ENCODE results near the gene CAPN3. TPM values are rescaled to one million over a fixed set of nuclear protein-coding genes. Genes with fewer than 3 reads are reported as not detected.
"Not testable (repeated sequence)": the region's sequence is repeated elsewhere in the genome, so short reads cannot be mapped to it uniquely, and the experiment has no call there.

CAPN3 gene
- total RNA-seq, 4 donors from 2014 or later, result 20.3 to 42.9 (median 35.9) TPM

DNA sequence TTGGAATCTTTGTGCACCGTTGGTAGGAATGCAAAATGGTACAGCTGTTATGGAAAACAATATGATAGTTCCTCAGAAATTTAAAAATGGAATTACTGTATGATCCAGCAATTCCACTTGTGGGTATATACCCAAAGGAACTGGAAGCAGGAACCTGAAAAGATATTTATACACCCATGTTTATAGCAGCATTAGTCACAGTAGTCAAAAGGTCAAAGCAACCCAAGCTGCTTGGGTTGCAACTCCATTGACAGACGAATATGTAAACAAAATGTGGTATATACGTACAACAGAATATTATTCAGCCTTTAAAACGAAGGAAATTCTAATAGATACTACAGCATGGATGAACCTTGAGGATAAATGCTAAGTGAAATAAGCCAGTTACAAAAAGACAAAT, 35.0 kb upstream of the CAPN3 start:
- no peak for DNase-seq (ENCODE audit: low spot score in 2 of 2)
- TF ChIP-seq CTCF (IDR thresholded peaks at IDR 0.05), result no peak
- H3K4me3 ChIP-seq (ENCODE audit: low read depth, poor library complexity, severe bottlenecking), result no peak overlapping the region
- intact Hi-C loops (cut with DNase I; ENCODE audit: low total_unique reads), result no loop called here
- WGBS, 2 donors, result 82 to 90% methylated on average over 4 of the region's 4 CpGs

- intact Hi-C loops (cut with DNase I; ENCODE audit: low total_unique reads), result no loop called here
- no peak for DNase-seq (ENCODE audit: low spot score in 2 of 2)
- TF ChIP-seq CTCF (IDR thresholded peaks at IDR 0.05) (no peak), POLR2A (IDR thresholded peaks at IDR 0.05) (no peak)
- H3K4me3 ChIP-seq (ENCODE audit: low read depth, poor library complexity, severe bottlenecking), result no peak overlapping the region
- 81 to 82% methylated on average over 2 of the region's 2 CpGs for WGBS, 2 donors
Measured at GRCh38 chr15:42329161-42329560, 30.1 kb upstream of the CAPN3 start.

- TF ChIP-seq CTCF (IDR thresholded peaks at IDR 0.05) (no peak), POLR2A (IDR thresholded peaks at IDR 0.05) (no peak)
- DNase-seq (ENCODE audit: low spot score in 2 of 2), result no peak
- WGBS, 2 donors, result 83 to 99% methylated on average over 2 of the region's 2 CpGs
- intact Hi-C loops (cut with DNase I; ENCODE audit: low total_unique reads), result no loop called here
- H3K4me3 ChIP-seq (ENCODE audit: low read depth, poor library complexity, severe bottlenecking), result no peak overlapping the region
Measured at GRCh38 chr15:42329992-42330391, 29.3 kb upstream of the CAPN3 start.

- TF ChIP-seq CTCF (IDR thresholded peaks at IDR 0.05) (no peak), POLR2A (IDR thresholded peaks at IDR 0.05) (no peak)
- 85 to 90% methylated on average over 3 of the region's 3 CpGs for WGBS, 2 donors
- intact Hi-C loops (cut with DNase I; ENCODE audit: low total_unique reads), result no loop called here
- no peak for DNase-seq (ENCODE audit: low spot score in 2 of 2)
- no peak overlapping the region for H3K4me3 ChIP-seq (ENCODE audit: low read depth, poor library complexity, severe bottlenecking)
Measured at GRCh38 chr15:42331235-42331634, 28.1 kb upstream of the CAPN3 start.

DNA sequence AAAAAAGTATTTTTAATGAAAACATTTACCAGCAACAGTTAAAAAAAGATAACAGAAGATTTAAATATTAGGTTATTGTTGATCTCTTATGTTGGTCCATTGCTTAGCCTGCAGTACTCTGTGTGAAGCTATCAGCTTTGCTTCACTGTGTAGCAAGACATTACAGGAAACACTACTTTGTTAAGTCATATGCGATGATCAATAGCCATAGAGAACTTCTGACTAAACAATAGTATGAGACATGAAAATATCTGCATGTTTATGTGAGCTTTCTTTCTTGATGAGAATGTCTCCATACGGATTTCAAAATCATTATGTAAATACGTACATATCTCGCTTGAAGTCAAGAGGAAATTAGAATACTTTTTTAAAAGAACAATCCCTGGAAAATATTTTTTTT, 27.0 kb upstream of the CAPN3 start:
- 94 to 96% methylated on average over 4 of the region's 4 CpGs for WGBS, 2 donors
- no peak for DNase-seq (ENCODE audit: low spot score in 2 of 2)
- no peak overlapping the region for H3K4me3 ChIP-seq (ENCODE audit: low read depth, poor library complexity, severe bottlenecking)
- intact Hi-C loops (cut with DNase I; ENCODE audit: low total_unique reads), result no loop called here
- no peak for TF ChIP-seq POLR2A (IDR thresholded peaks at IDR 0.05)
- TF ChIP-seq CTCF (IDR thresholded peaks at IDR 0.05), result no peak

DNA sequence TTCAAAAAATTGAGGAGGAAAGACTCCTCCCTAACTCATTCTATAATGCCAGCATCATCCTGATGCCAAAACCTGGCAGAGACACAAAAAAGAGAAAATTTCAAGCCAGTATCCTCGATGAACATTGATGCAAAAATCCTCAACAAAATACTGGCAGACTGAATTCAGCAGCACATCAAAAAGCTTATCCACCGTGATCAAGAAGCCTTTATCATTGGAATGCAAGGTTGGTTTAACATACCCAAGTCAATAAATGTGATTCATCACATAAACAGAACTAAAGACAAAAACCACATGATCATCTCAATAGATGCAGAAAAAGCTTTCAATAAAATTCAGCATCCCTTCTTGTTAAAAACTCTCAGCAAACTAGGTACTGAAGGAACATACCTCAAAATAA, 24.2 kb upstream of the CAPN3 start:
- no peak for DNase-seq (ENCODE audit: low spot score in 2 of 2)
- WGBS, 2 donors, result 95 to 97% methylated on average over 2 of the region's 2 CpGs
- intact Hi-C loops (cut with DNase I; ENCODE audit: low total_unique reads), result no loop called here
- no peak overlapping the region for H3K4me3 ChIP-seq (ENCODE audit: low read depth, poor library complexity, severe bottlenecking)
- TF ChIP-seq POLR2A (IDR thresholded peaks at IDR 0.05) (no peak), CTCF (IDR thresholded peaks at IDR 0.05) (no peak)

DNA sequence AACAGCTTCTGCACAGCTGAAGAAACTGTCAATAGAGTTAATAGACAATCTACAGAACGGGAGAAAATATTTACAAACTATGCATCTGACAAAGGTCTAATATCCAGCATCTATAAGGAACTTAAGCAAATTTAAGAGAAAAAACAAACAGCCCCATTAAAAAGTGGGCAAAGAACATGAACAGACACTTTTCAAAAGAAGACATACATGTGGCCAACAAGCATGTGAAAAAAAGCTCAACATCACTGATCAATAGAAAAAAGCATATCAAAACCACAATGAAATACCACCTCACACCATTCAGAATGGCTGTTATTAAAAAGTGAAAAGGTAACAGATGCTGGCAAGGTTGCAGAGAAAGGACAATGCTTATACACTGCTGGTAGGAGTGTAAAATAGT, 22.7 kb upstream of the CAPN3 start:
- H3K4me3 ChIP-seq (ENCODE audit: low read depth, poor library complexity, severe bottlenecking); intact Hi-C loops (cut with DNase I; ENCODE audit: low total_unique reads); DNase-seq (ENCODE audit: low spot score in 2 of 2): not testable (repeated sequence)
- 91 to 94% methylated on average over 1 of the region's 1 CpG for WGBS, 2 donors

- WGBS, 2 donors, result 95 to 98% methylated on average over 3 of the region's 3 CpGs
- intact Hi-C loops (cut with DNase I; ENCODE audit: low total_unique reads); DNase-seq (ENCODE audit: low spot score in 2 of 2); H3K4me3 ChIP-seq (ENCODE audit: low read depth, poor library complexity, severe bottlenecking): not testable (repeated sequence)
Measured at GRCh38 chr15:42337104-42337503, 22.2 kb upstream of the CAPN3 start.
